OCI-LY1 (cell line): ENCODE results near the gene CTTNBP2NL.
"Not testable (repeated sequence)": the region's sequence is repeated elsewhere in the genome, so short reads cannot be mapped to it uniquely, and the experiment has no call there.

Source experiments
- H2AFZ ChIP-seq: fragments of 200-600 bp; sonication (generic), shearing (Covaris generic); 2 replicates; pipeline ENCODE4 v1.6.0; 2014; ENCODE audit warnings: antibody characterized with exemption, mild to moderate bottlenecking, low read length
- H3F3A ChIP-seq: fragments of 200-600 bp; sonication (generic), shearing (Covaris generic); 2 replicates; pipeline ENCODE4 v1.6.0; 2014; ENCODE audit warnings: mild to moderate bottlenecking, antibody characterized with exemption, low read length, moderate library complexity; ENCODE audit not compliant: insufficient read depth
- H3K27ac ChIP-seq: fragments of 200-600 bp; sonication (generic); 2 replicates; pipeline ENCODE4 v1.5.1; 2014; ENCODE audit warnings: low read length, mixed run types, mild to moderate bottlenecking, low read depth; ENCODE audit not compliant: poor library complexity, severe bottlenecking
- H3K27me3 ChIP-seq: fragments of 200-600 bp; sonication (generic); 2 replicates; pipeline ENCODE4 v1.6.0; 2014; ENCODE audit warnings: antibody characterized with exemption, mild to moderate bottlenecking, low read length, moderate library complexity; ENCODE audit not compliant: insufficient read depth
- H3K36me3 ChIP-seq: fragments of 200-600 bp; sonication (generic); 2 replicates; pipeline ENCODE4 v1.6.1; 2014; ENCODE audit warnings: mild to moderate bottlenecking, antibody characterized with exemption, low read length, moderate library complexity, mixed read lengths; ENCODE audit not compliant: insufficient read depth
- H3K4me1 ChIP-seq: fragments of 200-600 bp; sonication (generic); 2 replicates; pipeline ENCODE4 v1.5.1; 2014; ENCODE audit warnings: mild to moderate bottlenecking, low read length, moderate library complexity; ENCODE audit not compliant: insufficient read depth, severe bottlenecking
- H3K4me2 ChIP-seq: fragments of 200-600 bp; sonication (generic), shearing (Covaris generic); 2 replicates; pipeline ENCODE4 v1.6.1; 2014; ENCODE audit warnings: low read length
- H3K4me3 ChIP-seq: fragments of 200-600 bp; sonication (generic); 2 replicates; pipeline ENCODE4 v1.5.1; 2014; ENCODE audit warnings: low read length, low read depth, mild to moderate bottlenecking, mixed read lengths; ENCODE audit not compliant: poor library complexity, severe bottlenecking
- H3K79me2 ChIP-seq: fragments of 200-600 bp; shearing (Covaris generic); 2 replicates; pipeline ENCODE4 v1.6.1; 2016; ENCODE audit warnings: mixed run types, low read length, mixed read lengths; ENCODE audit not compliant: insufficient read depth
- H3K9ac ChIP-seq: fragments of 200-600 bp; sonication (generic), shearing (Covaris generic); 2 replicates; pipeline ENCODE4 v1.6.1; 2014; ENCODE audit warnings: mild to moderate bottlenecking, low read length, mixed read lengths
- H3K9me2 ChIP-seq: fragments of 200-600 bp; sonication (generic), shearing (Covaris generic); 2 replicates; pipeline ENCODE4 v1.6.1; 2014; ENCODE audit warnings: low read depth, mild to moderate bottlenecking, low read length, mixed read lengths
- H3K9me3 ChIP-seq: fragments of 200-600 bp; shearing (Covaris generic); 2 replicates; pipeline ENCODE4 v1.6.1; 2014; ENCODE audit warnings: low read length, mixed read lengths
- H4K20me1 ChIP-seq: fragments of 200-600 bp; sonication (generic), shearing (Covaris generic); 2 replicates; pipeline ENCODE4 v1.6.0; 2016; ENCODE audit warnings: mild to moderate bottlenecking, low read length; ENCODE audit not compliant: insufficient read depth
- EZH2 ChIP-seq: fragments of 200-600 bp; sonication (generic), shearing (Covaris generic); IDR thresholded peaks from 2 replicates; pipeline ENCODE4 v1.8.0; 2017; ENCODE audit warnings: borderline replicate concordance, mixed run types, mild to moderate bottlenecking, antibody characterized with exemption, low read length, moderate library complexity, mixed read lengths
- TF ChIP-seq, protein P1 (sequence below): fragments of 200-600 bp; sonication (generic), shearing (Covaris generic); IDR thresholded peaks from 2 replicates; pipeline ENCODE4 v1.5.1; 2017; ENCODE audit warnings: mild to moderate bottlenecking, antibody characterized with exemption, low read length, moderate library complexity, mixed read lengths

The CTTNBP2NL gene

DNA sequence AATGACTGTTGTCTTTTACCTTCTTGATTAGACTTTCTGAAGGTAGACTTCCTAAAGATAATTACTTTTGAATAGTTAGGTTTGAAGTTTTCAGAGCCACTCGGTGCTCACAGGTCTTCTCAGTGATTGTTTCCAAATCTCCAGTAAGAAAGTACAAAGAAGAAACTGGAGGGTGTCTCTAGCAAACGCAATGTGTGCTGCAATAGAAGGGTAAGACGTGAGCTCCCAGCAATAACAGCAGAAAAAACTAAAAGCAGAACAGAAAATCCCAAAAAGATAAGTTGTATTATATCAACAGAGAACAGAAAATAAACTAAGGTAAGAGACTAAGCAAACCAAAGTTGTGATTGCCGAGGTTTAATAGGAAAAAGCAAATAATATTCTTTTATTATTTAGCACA is 1.8 kb downstream of the CTTNBP2NL start:
- Histone ChIP-seq H3K4me1 (peaks cover 24% of the 10 kb centered on the region), H3K27me3 (no peaks in the 10 kb centered on the region), H3F3A (no peaks in the 10 kb centered on the region; the same call in 1 of the 2 replicates), H3K4me2 (no peak overlapping the region), H4K20me1 (no peaks in the 10 kb centered on the region), H3K9me2 (no peaks in the 10 kb centered on the region), H3K36me3 (no peaks in the 10 kb centered on the region), H3K9me3 (no peaks in the 10 kb centered on the region), H3K79me2 (no peaks in the 10 kb centered on the region), H3K27ac (no peak overlapping the region), H2AFZ (no peak overlapping the region), H3K9ac (no peak overlapping the region), H3K4me3 (no peak overlapping the region)
- TF ChIP-seq, protein P1, sequence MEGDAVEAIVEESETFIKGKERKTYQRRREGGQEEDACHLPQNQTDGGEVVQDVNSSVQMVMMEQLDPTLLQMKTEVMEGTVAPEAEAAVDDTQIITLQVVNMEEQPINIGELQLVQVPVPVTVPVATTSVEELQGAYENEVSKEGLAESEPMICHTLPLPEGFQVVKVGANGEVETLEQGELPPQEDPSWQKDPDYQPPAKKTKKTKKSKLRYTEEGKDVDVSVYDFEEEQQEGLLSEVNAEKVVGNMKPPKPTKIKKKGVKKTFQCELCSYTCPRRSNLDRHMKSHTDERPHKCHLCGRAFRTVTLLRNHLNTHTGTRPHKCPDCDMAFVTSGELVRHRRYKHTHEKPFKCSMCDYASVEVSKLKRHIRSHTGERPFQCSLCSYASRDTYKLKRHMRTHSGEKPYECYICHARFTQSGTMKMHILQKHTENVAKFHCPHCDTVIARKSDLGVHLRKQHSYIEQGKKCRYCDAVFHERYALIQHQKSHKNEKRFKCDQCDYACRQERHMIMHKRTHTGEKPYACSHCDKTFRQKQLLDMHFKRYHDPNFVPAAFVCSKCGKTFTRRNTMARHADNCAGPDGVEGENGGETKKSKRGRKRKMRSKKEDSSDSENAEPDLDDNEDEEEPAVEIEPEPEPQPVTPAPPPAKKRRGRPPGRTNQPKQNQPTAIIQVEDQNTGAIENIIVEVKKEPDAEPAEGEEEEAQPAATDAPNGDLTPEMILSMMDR, result no peak
- no peak for TF ChIP-seq EZH2

DNA sequence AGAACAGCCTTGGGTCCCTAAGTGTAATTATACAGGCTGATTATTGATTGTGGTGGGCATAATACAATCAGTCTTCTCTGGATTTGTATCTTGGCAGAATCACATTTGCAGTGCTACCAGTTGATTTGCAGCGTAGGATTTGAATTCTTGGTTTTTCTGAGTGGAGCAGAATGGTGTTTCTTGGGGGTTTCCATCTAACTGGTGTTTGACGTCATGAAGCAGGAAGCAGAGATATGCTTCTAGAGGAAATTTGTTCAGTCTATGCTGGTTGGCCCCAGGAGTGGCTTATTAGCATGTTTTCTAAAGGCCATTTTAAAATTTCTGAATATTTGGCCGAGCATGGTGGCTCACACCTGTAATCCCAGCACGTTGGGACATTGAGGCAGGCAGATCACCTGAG is 3.4 kb downstream of the CTTNBP2NL start:
- no peaks in the 10 kb centered on the region for H3K36me3 ChIP-seq
- H3K27ac ChIP-seq, result no peak overlapping the region
- H3K9me2 ChIP-seq, result no peaks in the 10 kb centered on the region
- no peaks in the 10 kb centered on the region for H3K9me3 ChIP-seq
- H3K4me3 ChIP-seq, result no peak overlapping the region
- peaks cover 20% of the 10 kb centered on the region for H3K4me1 ChIP-seq
- H4K20me1 ChIP-seq, result no peaks in the 10 kb centered on the region
- no peak overlapping the region for H2AFZ ChIP-seq
- H3K79me2 ChIP-seq, result no peaks in the 10 kb centered on the region
- no peak overlapping the region for H3K4me2 ChIP-seq
- H3K9ac ChIP-seq, result no peak overlapping the region
- H3F3A ChIP-seq, result no peaks in the 10 kb centered on the region; the same call in 1 of the 2 replicates
- H3K27me3 ChIP-seq, result no peaks in the 10 kb centered on the region
- no peak for TF ChIP-seq EZH2

DNA sequence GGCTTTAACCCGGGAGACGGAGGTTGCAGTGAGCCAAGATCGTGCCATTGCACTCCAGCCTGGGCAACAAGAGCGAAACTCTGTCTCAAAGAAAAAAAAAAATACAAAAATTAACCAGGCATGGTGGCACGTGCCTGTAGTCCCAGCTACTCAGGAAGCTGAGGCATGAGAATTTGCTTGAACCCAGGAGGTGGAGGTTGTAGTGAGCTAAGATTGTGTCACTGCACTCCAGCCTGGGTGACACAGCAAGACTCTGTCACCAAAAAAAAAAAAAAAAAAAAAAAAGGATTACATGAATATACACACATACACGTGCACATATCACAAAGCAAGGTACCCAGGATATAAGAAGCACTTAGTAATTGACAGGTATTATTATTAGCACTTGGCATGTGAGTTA is 4.7 kb downstream of the CTTNBP2NL start:
- H3K36me3 ChIP-seq, H3K9me3 ChIP-seq, H4K20me1 ChIP-seq, H3K4me2 ChIP-seq, H3K9me2 ChIP-seq, H3K79me2 ChIP-seq, H3K9ac ChIP-seq, H3K4me3 ChIP-seq, H3K27ac ChIP-seq, H3F3A ChIP-seq, H2AFZ ChIP-seq, H3K27me3 ChIP-seq: not testable (repeated sequence)
- H3K4me1 ChIP-seq, result peaks cover 11% of the 10 kb centered on the region

DNA sequence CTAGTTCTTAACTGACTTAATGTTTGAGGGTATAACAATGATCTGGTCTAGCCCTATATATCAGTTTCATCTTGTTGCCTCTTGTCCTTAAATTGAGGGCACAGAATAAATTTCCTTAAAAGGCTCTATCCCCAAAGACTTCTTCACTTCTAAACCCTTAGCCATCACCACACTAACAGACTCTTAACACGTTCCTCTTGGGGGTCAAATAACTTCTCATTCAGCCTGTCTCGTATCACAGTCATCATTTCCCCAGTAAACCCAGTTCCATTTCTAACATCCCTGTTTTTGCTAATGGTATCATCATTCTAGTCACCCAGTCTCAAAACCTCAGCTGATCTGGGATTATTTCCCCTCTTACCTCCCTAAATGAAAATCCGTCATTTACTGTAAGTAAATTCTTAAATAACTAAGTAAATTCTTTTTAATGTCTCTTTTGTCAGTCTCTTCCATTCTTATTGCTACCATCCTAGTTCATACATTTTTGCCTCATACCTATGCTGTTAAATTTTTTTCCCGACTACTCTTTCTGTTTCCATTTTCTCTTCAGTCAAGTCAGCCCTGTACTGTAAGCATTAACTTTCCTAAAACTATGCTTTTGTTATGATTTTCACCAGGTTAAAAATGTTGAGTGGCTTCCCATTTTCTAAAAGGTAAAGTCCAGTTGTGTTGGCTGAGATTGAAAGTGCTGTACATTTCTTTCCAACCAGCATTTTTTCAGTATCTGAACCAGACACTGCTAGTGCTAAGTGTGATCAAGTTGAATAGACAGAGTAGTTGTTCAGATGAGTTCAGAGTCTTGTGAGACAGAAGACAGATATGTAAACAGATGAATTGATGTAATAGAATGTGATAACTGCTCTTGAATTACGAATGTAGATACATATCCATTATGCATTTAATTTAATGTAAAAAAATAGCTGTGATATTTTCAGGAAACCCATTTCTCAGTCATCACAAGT is 6.9 kb downstream of the CTTNBP2NL start:
- Histone ChIP-seq H3K9me2 (no peaks in the 10 kb centered on the region), H3F3A (no peaks in the 10 kb centered on the region), H3K27ac (no peak overlapping the region), H3K4me1 (no peaks in the 10 kb centered on the region), H3K79me2 (no peaks in the 10 kb centered on the region), H4K20me1 (no peaks in the 10 kb centered on the region), H3K27me3 (no peaks in the 10 kb centered on the region), H3K9ac (no peak overlapping the region), H3K4me2 (no peak overlapping the region), H2AFZ (no peak overlapping the region), H3K4me3 (no peak overlapping the region), H3K36me3 (no peaks in the 10 kb centered on the region), H3K9me3 (no peaks in the 10 kb centered on the region)
- TF ChIP-seq, protein P1, result no peak
- no peak for TF ChIP-seq EZH2
